HG02885 (cell line): ENCODE data around the gene NUDT19.
"Not testable (repeated sequence)": the region's sequence is repeated elsewhere in the genome, so short reads cannot be mapped to it uniquely, and the experiment has no call there.

ENCODE experiments used
- ATAC-seq: cut with Tn5 transposase; IDR thresholded peaks from one replicate; pipeline ENCODE4 v1.9.1; 2021; ENCODE audit warnings: mild to moderate bottlenecking; ENCODE audit not compliant: unreplicated experiment, poor library complexity

Gene NUDT19

GRCh38 chr19:32674931-32675719 is 16.5 kb upstream of the NUDT19 start, which contains the start of gene ANKRD27:
Gene ANKRD27, minus strand, starts transcription at chr19:32675180. Its CDS starts 16,165 bp downstream, at chr19:32659015.
- peak; percentile 97 for ATAC-seq

GRCh38 chr19:32675720-32676185 is 15.9 kb upstream of the NUDT19 start, which contains the start of gene RGS9BP:
Gene RGS9BP, plus strand, starts transcription at chr19:32675848. Its CDS starts 416 bp downstream, at chr19:32676264.
- peak; percentile 26 for ATAC-seq

- ATAC-seq = no peak
These were observed 15.3 kb upstream of the NUDT19 start for GRCh38 chr19:32676186-32676894.

GRCh38 chr19:32676895-32677359 is 14.7 kb upstream of the NUDT19 start:
- ATAC-seq = no peak

- ATAC-seq = no peak
These were observed 14.0 kb upstream of the NUDT19 start for GRCh38 chr19:32677657-32678056.

GRCh38 chr19:32680986-32681385 is 10.6 kb upstream of the NUDT19 start:
- no peak for ATAC-seq

GRCh38 chr19:32682317-32682716 is 9.3 kb upstream of the NUDT19 start:
- no peak for ATAC-seq

- no peak for ATAC-seq
These were observed 4.7 kb upstream of the NUDT19 start for GRCh38 chr19:32686847-32687475.

- ATAC-seq = no peak
These were observed 3.9 kb upstream of the NUDT19 start for GRCh38 chr19:32687681-32688080.

- ATAC-seq = no peak
These were observed 3.3 kb upstream of the NUDT19 start for GRCh38 chr19:32688311-32688710.

GRCh38 chr19:32691952-32692726 is 518 bp downstream of the NUDT19 start:
- peak; percentile 67 for ATAC-seq

GRCh38 chr19:32692727-32693061 is 1.1 kb downstream of the NUDT19 start:
- peak; percentile 1 for ATAC-seq

- not testable (repeated sequence) for ATAC-seq
These were observed 1.8 kb downstream of the NUDT19 start for GRCh38 chr19:32693151-32694108.

GRCh38 chr19:32694316-32694715 is 2.7 kb downstream of the NUDT19 start:
- ATAC-seq = not testable (repeated sequence)

- not testable (repeated sequence) for ATAC-seq
These were observed 3.2 kb downstream of the NUDT19 start for GRCh38 chr19:32694851-32695250.

- ATAC-seq = not testable (repeated sequence)
These were observed 3.9 kb downstream of the NUDT19 start for GRCh38 chr19:32695506-32695905.

GRCh38 chr19:32696771-32697170 is 5.2 kb downstream of the NUDT19 start:
- ATAC-seq = not testable (repeated sequence)

- not testable (repeated sequence) for ATAC-seq
These were observed 8.5 kb downstream of the NUDT19 start for GRCh38 chr19:32700129-32700528.

- no peak for ATAC-seq
These were observed 10.4 kb downstream of the NUDT19 start for GRCh38 chr19:32702010-32702409.
